ENCODE data around the gene SCNN1A. TPM values are rescaled to one million over a fixed set of nuclear protein-coding genes. Genes with fewer than 3 reads are reported as not detected.

The SCNN1A gene
- total and polyA plus RNA-seq, 2 donors (not counting 1 experiment from before 2014, with no cell fraction given): under 0.01 to 0.05 TPM

GRCh38 chr12:6323340-6323994 is 51.9 kb downstream of the SCNN1A start:
- Histone ChIP-seq H3K9ac (ENCODE audit: insufficient read depth, low read length) (peak overlapping the region; percentile 24), H3K4me3 (replicated peaks in 1 of 4; ENCODE audit: control extremely low read depth in 1 of 4, insufficient read depth in 1 of 4, low read depth in 3 of 4, low read length in 4 of 4) (no peak overlapping the region), H3K79me2 (ENCODE audit: control insufficient read depth, insufficient read depth, low read length) (peaks cover 2% of the 10 kb centered on the region), H3K36me3 (ENCODE audit: control insufficient read depth, insufficient read depth, low read length) (peaks cover 15% of the 10 kb centered on the region), H4K20me1 (ENCODE audit: control insufficient read depth, extremely low read depth, insufficient read depth, low read length) (no peaks in the 10 kb centered on the region), H3K9me3 (ENCODE audit: control insufficient read depth, insufficient read depth, low read depth, low read length) (no peaks in the 10 kb centered on the region), H3K4me2 (ENCODE audit: extremely low read depth, insufficient read depth, low read length) (peak overlapping the region; percentile 70), H3K4me1 (ENCODE audit: control insufficient read depth, extremely low read depth, insufficient read depth, low read length) (peaks cover 35% of the 10 kb centered on the region), H2AFZ (ENCODE audit: low read length) (no peak overlapping the region), H3K27me3 (ENCODE audit: control insufficient read depth, insufficient read depth, low read length) (no peaks in the 10 kb centered on the region), H3K27ac (ENCODE audit: insufficient read depth, low read length) (peak overlapping the region; percentile 81)
- DNase-seq (ENCODE audit: low read depth in 2 of 2): peak; percentile 92 to 94
- TF ChIP-seq CTCF (conservative IDR thresholded peaks at IDR 0.05 in 1 of 2, IDR thresholded peaks at IDR 0.05 in 1 of 2; ENCODE audit: low read depth in 1 of 2, low read length in 2 of 2) (peak; percentile 65 to 66), EZH2 (IDR thresholded peaks at IDR 0.05; ENCODE audit: low read length, missing control alignments) (no peak)

GRCh38 chr12:6322969-6323339 is 52.4 kb downstream of the SCNN1A start:
- peaks cover 1% of the 10 kb centered on the region for H3K79me2 ChIP-seq (ENCODE audit: control insufficient read depth, insufficient read depth, low read length)
- no peak overlapping the region for H3K4me2 ChIP-seq (ENCODE audit: extremely low read depth, insufficient read depth, low read length)
- no peaks in the 10 kb centered on the region for H3K27me3 ChIP-seq (ENCODE audit: control insufficient read depth, insufficient read depth, low read length)
- DNase-seq (ENCODE audit: low read depth in 2 of 2): no peak
- no peak overlapping the region for H2AFZ ChIP-seq (ENCODE audit: low read length)
- no peaks in the 10 kb centered on the region for H3K9me3 ChIP-seq (ENCODE audit: control insufficient read depth, insufficient read depth, low read depth, low read length)
- H3K27ac ChIP-seq (ENCODE audit: insufficient read depth, low read length): no peak overlapping the region
- H3K4me3 ChIP-seq (replicated peaks in 1 of 4; ENCODE audit: control extremely low read depth in 1 of 4, insufficient read depth in 1 of 4, low read depth in 3 of 4, low read length in 4 of 4): no peak overlapping the region
- H3K4me1 ChIP-seq (ENCODE audit: control insufficient read depth, extremely low read depth, insufficient read depth, low read length): peaks cover 32% of the 10 kb centered on the region
- no peak overlapping the region for H3K9ac ChIP-seq (ENCODE audit: insufficient read depth, low read length)
- TF ChIP-seq EZH2 (IDR thresholded peaks at IDR 0.05; ENCODE audit: low read length, missing control alignments) (no peak), CTCF (conservative IDR thresholded peaks at IDR 0.05 in 1 of 2, IDR thresholded peaks at IDR 0.05 in 1 of 2; ENCODE audit: low read depth in 1 of 2, low read length in 2 of 2) (no peak)
- peaks cover 12% of the 10 kb centered on the region for H3K36me3 ChIP-seq (ENCODE audit: control insufficient read depth, insufficient read depth, low read length)
- H4K20me1 ChIP-seq (ENCODE audit: control insufficient read depth, extremely low read depth, insufficient read depth, low read length): no peaks in the 10 kb centered on the region

GRCh38 chr12:6322352-6322751 is 53.0 kb downstream of the SCNN1A start:
- Histone ChIP-seq H3K4me3 (replicated peaks in 1 of 4; ENCODE audit: control extremely low read depth in 1 of 4, insufficient read depth in 1 of 4, low read depth in 3 of 4, low read length in 4 of 4) (no peak overlapping the region), H3K27me3 (ENCODE audit: control insufficient read depth, insufficient read depth, low read length) (no peaks in the 10 kb centered on the region), H3K4me1 (ENCODE audit: control insufficient read depth, extremely low read depth, insufficient read depth, low read length) (peaks cover 31% of the 10 kb centered on the region), H2AFZ (ENCODE audit: low read length) (no peak overlapping the region), H3K9me3 (ENCODE audit: control insufficient read depth, insufficient read depth, low read depth, low read length) (no peaks in the 10 kb centered on the region), H4K20me1 (ENCODE audit: control insufficient read depth, extremely low read depth, insufficient read depth, low read length) (no peaks in the 10 kb centered on the region), H3K36me3 (ENCODE audit: control insufficient read depth, insufficient read depth, low read length) (peaks cover 8% of the 10 kb centered on the region), H3K9ac (ENCODE audit: insufficient read depth, low read length) (no peak overlapping the region), H3K27ac (ENCODE audit: insufficient read depth, low read length) (no peak overlapping the region), H3K4me2 (ENCODE audit: extremely low read depth, insufficient read depth, low read length) (no peak overlapping the region), H3K79me2 (ENCODE audit: control insufficient read depth, insufficient read depth, low read length) (no peaks in the 10 kb centered on the region)
- TF ChIP-seq CTCF (conservative IDR thresholded peaks at IDR 0.05 in 1 of 2, IDR thresholded peaks at IDR 0.05 in 1 of 2; ENCODE audit: low read depth in 1 of 2, low read length in 2 of 2): no peak
- TF ChIP-seq EZH2 (IDR thresholded peaks at IDR 0.05; ENCODE audit: low read length, missing control alignments): no peak
- no peak for DNase-seq (ENCODE audit: low read depth in 2 of 2)
